ENCODE measurements around the gene PJA1.

DNA sequence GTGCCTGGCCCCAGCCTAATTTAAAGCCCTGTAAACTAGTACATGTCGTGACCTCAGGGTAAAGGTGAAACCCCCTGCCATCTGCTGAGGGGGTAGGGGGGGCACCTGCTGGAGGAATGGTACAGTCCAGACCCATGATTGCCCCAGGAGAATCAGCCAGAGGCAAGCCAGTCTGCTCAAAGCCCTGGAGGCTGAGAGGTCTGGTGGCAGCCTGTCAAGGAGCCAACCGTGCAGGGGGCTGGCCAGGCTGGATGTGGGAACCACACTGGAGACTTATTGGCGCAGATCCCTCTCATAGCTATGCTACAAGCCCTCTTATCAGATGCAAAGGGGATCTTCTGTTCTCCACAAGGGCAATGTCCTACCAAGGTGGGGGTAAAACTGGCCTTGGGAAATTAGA, 31.4 kb upstream of the PJA1 start:
- TF ChIP-seq POLR2A (IDR thresholded peaks at IDR 0.05; ENCODE audit: low read length) (no peak), GATA1 (IDR thresholded peaks at IDR 0.05; ENCODE audit: low read depth, low read length) (no peak)
